GM10266 (cell line): Measurements from ENCODE around the gene SHMT2.

ENCODE experiments used
- DNase-seq: peaks from one replicate; pipeline ENCODE4 v3.0.0; 2012; ENCODE audit errors: extremely low spot score
- CTCF ChIP-seq: IDR thresholded peaks from 2 replicates; pipeline ENCODE4 v1.5.1; 2012; ENCODE audit warnings: mild to moderate bottlenecking, low read depth; ENCODE audit not compliant: control insufficient read depth, insufficient read depth; ENCODE audit errors: missing control alignments

Gene SHMT2

GRCh38 chr12:57235728-57236131 lies 6.2 kb downstream of the SHMT2 start:
- no peak for TF ChIP-seq CTCF
- DNase-seq: no peak

- no peak for DNase-seq
- no peak for TF ChIP-seq CTCF
Measured at GRCh38 chr12:57236201-57236924, 6.9 kb downstream of the SHMT2 start.

- TF ChIP-seq CTCF: no peak
- peak; percentile 13 for DNase-seq
Measured at GRCh38 chr12:57236925-57237595, 7.5 kb downstream of the SHMT2 start.

GRCh38 chr12:57237596-57237931 lies 8.1 kb downstream of the SHMT2 start:
- no peak for TF ChIP-seq CTCF
- no peak for DNase-seq

- TF ChIP-seq CTCF: no peak
- DNase-seq: peak; percentile 32
Measured at GRCh38 chr12:57237932-57238853, 8.7 kb downstream of the SHMT2 start.

GRCh38 chr12:57238854-57239554 lies 9.5 kb downstream of the SHMT2 start:
- peak; percentile 93 for DNase-seq
- peak; percentile 100 for TF ChIP-seq CTCF
